HepG2 (cell line): ENCODE measurements around the gene NXPE3. TPM values are rescaled to one million over a fixed set of nuclear protein-coding genes. Genes with fewer than 3 reads are reported as not detected.

Experiments used
- AFF4 ChIP-seq: sonication (generic); formaldehyde crosslinking; IDR thresholded peaks from 2 replicates; pipeline ENCODE4 v1.4.0; 2020; ENCODE audit warnings: missing genetic modification reagents
- BCL3 ChIP-seq: sonication (generic); formaldehyde crosslinking; IDR thresholded peaks from 2 replicates; pipeline ENCODE4 v1.5.1; 2020; ENCODE audit warnings: mild to moderate bottlenecking, missing genetic modification reagents, moderate library complexity
- DZIP1 ChIP-seq: sonication (generic); formaldehyde crosslinking; IDR thresholded peaks from 2 replicates; pipeline ENCODE4 v1.5.0; 2020; ENCODE audit warnings: mild to moderate bottlenecking, missing genetic modification reagents
- ISX ChIP-seq: sonication (generic); formaldehyde crosslinking; conservative IDR thresholded peaks from 2 replicates; pipeline ENCODE4 v1.5.0; 2020; ENCODE audit warnings: missing genetic modification reagents
- LCORL ChIP-seq, 2 experiments: fragments of 450-650 bp in 1 of 2; sonication (generic) in 1 of 2; formaldehyde crosslinking in 1 of 2; IDR thresholded peaks; 2 replicates each; pipeline versions ENCODE4 v1.5.0 to v1.6.1; 2017 to 2020; ENCODE audit warnings: antibody characterized with exemption in 1 of 2, missing genetic modification reagents in 1 of 2
- PAWR ChIP-seq: sonication (generic); formaldehyde crosslinking; IDR thresholded peaks from 2 replicates; pipeline ENCODE4 v1.4.0; 2020; ENCODE audit warnings: missing genetic modification reagents, mild to moderate bottlenecking, borderline replicate concordance
- PHF8 ChIP-seq: sonication (generic); formaldehyde crosslinking; IDR thresholded peaks from 2 replicates; pipeline ENCODE4 v1.5.0; 2020; ENCODE audit warnings: missing genetic modification reagents
- PRPF4 ChIP-seq: fragments of 200-400 bp; formaldehyde crosslinking; IDR thresholded peaks from 2 replicates; pipeline ENCODE4 v1.6.1; 2016; ENCODE audit warnings: low read length, low read depth; ENCODE audit not compliant: poor library complexity, severe bottlenecking
- SIN3A ChIP-seq: IDR thresholded peaks from 2 replicates; pipeline ENCODE4 v1.6.1; 2011; ENCODE audit warnings: low read depth, mild to moderate bottlenecking, control low read depth, low read length, borderline replicate concordance
- SOX5 ChIP-seq: IDR thresholded peaks from 2 replicates; pipeline ENCODE4 v1.6.1; 2016; ENCODE audit warnings: borderline replicate concordance
- TEF ChIP-seq: sonication (generic); formaldehyde crosslinking; IDR thresholded peaks from 2 replicates; pipeline ENCODE4 v1.5.0; 2020; ENCODE audit warnings: missing genetic modification reagents
- ZNF17 ChIP-seq: sonication (generic); formaldehyde crosslinking; IDR thresholded peaks from 2 replicates; pipeline ENCODE4 v1.5.0; 2020; ENCODE audit warnings: mild to moderate bottlenecking, missing genetic modification reagents
- ZNF225 ChIP-seq: sonication (generic); formaldehyde crosslinking; IDR thresholded peaks from 2 replicates; pipeline ENCODE4 v1.4.0; 2020; ENCODE audit warnings: mild to moderate bottlenecking, missing genetic modification reagents
- ZNF383 ChIP-seq: sonication (generic); formaldehyde crosslinking; IDR thresholded peaks from 2 replicates; pipeline ENCODE4 v1.4.0; 2020; ENCODE audit warnings: missing genetic modification reagents, mild to moderate bottlenecking, borderline replicate concordance
- ZNF761 ChIP-seq: sonication (generic); formaldehyde crosslinking; conservative IDR thresholded peaks from 2 replicates; pipeline ENCODE4 v1.4.0; 2020; ENCODE audit warnings: mild to moderate bottlenecking, missing genetic modification reagents
- ZXDC ChIP-seq: sonication (generic); formaldehyde crosslinking; IDR thresholded peaks from 2 replicates; pipeline ENCODE4 v1.5.0; 2020; ENCODE audit warnings: mild to moderate bottlenecking, missing genetic modification reagents
- polyA plus RNA-seq, 8 experiments: library from polyadenylated mRNA; depleted of rRNA in 3 of 8; stranded (reverse) in 7 of 8; unstranded in 1 of 8; fragments of >200 nt; fragmentation: Illumina TruSeq in 4 of 8; extraction: Trizol in 4 of 8; gene quantifications; 2 replicates each; pipeline versions ENCODE4 v1.2.1 to v1.2.3, GENCODE V29; 2011 to 2016; ENCODE audit warnings: low read depth in 4 of 8, missing spikeins in 1 of 8, mixed read lengths in 1 of 8; ENCODE audit not compliant: insufficient read depth in 1 of 8
- total RNA-seq, 5 experiments: library from RNA; depleted of rRNA; stranded (reverse); fragments of >200 nt; fragmentation: Illumina TruSeq; extraction: Trizol; gene quantifications; 2 replicates each; pipeline ENCODE4 v1.2.3, GENCODE V29; 2016; ENCODE audit warnings: low read depth in 1 of 5

The NXPE3 gene
- total and polyA plus RNA-seq, 2 of the 13 experiments (the other 11 are each of a cell fraction or from before 2014, with no cell fraction given) = 3.5 to 4.7 TPM

- TF ChIP-seq ZXDC (CRISPR knock-in tag) (peak; percentile 91), AFF4 (CRISPR knock-in tag) (no peak), ZNF761 (CRISPR knock-in tag) (no peak), LCORL (IDR thresholded peaks at IDR 0.05) (no peak), LCORL (CRISPR knock-in tag; IDR thresholded peaks at IDR 0.05) (peak; percentile 33; the same call in 1 of the 2 replicates), SOX5 (CRISPR knock-in tag) (no peak), TEF (CRISPR knock-in tag) (peak; percentile 61; the same call in 1 of the 2 replicates), SIN3A (no peak), ZNF383 (CRISPR knock-in tag) (no peak), PRPF4 (no peak), DZIP1 (CRISPR knock-in tag) (peak; percentile 88), PHF8 (peak; percentile 78), ZNF17 (no peak), ZNF225 (CRISPR knock-in tag) (0 out of 2 replicates have a peak, but pooled peaks have one; percentile 36), BCL3 (no peak; the same call in 1 of the 2 replicates), PAWR (no peak), ISX (CRISPR knock-in tag) (no peak)
Measured at GRCh38 chr3:101779047-101779821, at the start of gene NXPE3 (continued).
